Pulmonary artery endothelial cell (primary cell): ENCODE measurements around the gene SOX5. TPM values are rescaled to one million over a fixed set of nuclear protein-coding genes. Genes with fewer than 3 reads are reported as not detected.

Experiments
- DNase-seq: peaks from one replicate; pipeline ENCODE4 v3.0.0-alpha.2; 2011; ENCODE audit warnings: low read depth, low spot score
- total RNA-seq: library from RNA; depleted of rRNA; stranded (reverse); fragments of >200 nt; gene quantifications from 2 replicates; pipeline ENCODE4 v1.2.3, GENCODE V29; 2014

The SOX5 gene
- total RNA-seq, 1 donor from 2014 or later = 1.1 TPM

GRCh38 chr12:23694920-23695319 lies 254.6 kb downstream of the SOX5 start:
- DNase-seq = no peak

DNA sequence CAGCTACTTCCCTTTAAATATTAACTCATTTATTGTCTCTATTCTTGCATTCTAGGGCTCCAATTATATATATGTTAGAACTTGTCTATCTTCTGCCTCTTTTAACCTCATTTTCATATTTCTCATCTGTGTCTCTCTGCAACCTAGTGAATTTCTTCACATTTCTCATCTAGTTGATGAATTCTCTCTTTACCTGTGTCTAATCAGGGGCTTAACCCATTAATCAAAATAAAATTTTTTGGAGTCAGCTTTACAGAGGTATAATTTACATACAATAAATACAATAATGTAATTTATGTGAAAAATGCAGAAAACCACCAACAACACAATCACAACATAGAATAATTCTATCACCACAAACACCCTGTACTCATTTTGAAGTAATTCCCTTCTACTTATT lies 255.2 kb downstream of the SOX5 start:
- DNase-seq = no peak

- DNase-seq = no peak
Measured at GRCh38 chr12:23687947-23688346, 261.5 kb downstream of the SOX5 start.

- no peak for DNase-seq
Measured at GRCh38 chr12:23686095-23686494, 263.4 kb downstream of the SOX5 start.

GRCh38 chr12:23684121-23684520 lies 265.3 kb downstream of the SOX5 start:
- DNase-seq = no peak

DNA sequence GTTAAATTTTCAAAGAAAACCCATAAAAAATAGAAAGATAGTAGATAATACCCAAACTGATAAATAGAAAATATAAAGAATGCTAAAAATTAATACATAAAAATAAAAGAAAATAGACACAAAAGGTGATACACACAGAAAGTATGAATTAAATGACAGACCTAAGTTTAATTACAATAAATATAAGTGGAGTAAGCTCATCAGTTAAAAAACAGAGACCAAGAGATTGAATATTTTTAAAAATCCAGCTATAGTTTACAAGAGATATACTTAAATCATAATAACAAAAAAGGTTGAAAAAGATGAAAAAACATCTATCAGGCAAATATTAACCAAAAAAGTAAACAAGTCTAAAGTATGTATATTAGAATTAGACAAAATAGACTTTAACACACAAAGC lies 268.2 kb downstream of the SOX5 start:
- DNase-seq = no peak

GRCh38 chr12:23674064-23674463 lies 275.4 kb downstream of the SOX5 start:
- no peak for DNase-seq

- DNase-seq = no peak
Measured at GRCh38 chr12:23671881-23672280, 277.6 kb downstream of the SOX5 start.

- DNase-seq = no peak
Measured at GRCh38 chr12:23670684-23671083, 278.8 kb downstream of the SOX5 start.

DNA sequence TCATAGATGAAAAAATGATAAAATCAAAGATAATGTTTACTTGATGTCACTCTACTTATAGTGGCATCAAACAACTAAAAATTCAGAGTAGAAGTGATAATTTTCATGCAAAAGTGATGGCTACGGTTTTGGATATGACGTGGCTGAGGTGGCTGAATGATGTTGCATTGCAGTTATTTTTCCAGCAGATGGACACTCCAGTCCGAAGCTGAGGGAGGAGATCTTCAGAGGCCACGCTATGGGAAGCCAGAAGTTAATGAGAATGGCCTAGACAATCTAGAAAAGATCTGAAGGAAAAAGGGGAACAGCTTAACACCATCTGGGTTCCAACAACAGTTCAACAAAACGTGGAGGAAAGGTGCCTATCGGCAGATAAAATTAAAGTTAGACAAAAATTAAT lies 279.8 kb downstream of the SOX5 start:
- no peak for DNase-seq

- DNase-seq = no peak
Measured at GRCh38 chr12:23666866-23667265, 282.6 kb downstream of the SOX5 start.

DNA sequence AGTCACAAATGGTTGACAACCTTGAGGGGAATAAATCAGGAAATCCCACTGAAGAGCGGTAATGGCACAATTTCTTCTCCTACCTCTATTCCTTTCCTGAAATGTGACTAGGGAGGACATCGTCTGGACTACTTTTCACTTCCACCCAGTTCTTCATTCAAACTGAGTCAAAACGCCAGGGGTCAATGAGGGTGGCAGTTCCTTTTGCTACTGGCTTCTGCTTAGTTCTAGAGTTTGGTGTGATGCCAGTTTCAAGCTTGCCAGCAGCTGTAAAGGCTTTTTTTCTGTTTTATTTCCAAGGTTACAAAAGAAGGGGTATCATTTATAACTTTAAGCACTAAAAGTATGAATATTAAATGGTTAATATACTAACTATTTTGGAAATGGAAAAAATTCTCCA lies 286.5 kb downstream of the SOX5 start:
- DNase-seq = no peak

DNA sequence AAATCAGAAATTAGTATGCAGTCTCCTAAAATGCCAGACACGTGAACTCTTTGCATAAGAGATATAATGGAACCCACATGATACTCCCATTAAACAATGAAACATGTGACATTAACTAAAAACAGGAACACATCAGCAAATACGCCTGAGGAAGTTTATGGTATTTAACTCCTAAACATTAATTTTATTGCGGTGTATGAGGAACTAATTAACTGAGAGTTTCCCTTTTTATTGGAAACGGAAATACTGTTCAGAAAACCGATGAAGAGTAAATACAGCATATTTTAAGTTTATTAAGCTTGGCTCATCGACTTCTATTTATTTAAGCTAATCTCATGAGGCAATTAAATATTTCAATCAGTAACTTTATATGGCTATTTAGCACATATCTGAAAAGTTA lies 290.3 kb downstream of the SOX5 start:
- DNase-seq = no peak

- DNase-seq = no peak
Measured at GRCh38 chr12:23657598-23657997, 291.9 kb downstream of the SOX5 start.

DNA sequence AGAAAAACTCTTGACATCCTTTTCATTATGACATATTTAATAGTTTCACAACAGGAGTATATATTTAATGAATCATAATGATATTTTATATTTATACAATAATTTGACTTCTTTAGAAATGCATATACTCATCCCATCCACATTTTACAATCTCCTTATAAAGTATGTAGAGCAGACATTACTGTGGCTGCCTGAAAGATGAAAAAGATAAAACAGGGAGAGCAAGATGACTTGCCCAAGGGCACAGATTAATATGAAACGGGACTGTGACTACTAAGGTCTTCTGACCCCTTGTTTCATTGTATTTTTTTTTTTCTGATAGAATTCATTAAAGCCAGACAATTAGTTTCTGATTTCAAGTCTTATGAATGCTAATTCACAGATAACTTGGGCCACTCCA lies 293.6 kb downstream of the SOX5 start:
- no peak for DNase-seq

- no peak for DNase-seq
Measured at GRCh38 chr12:23655112-23655511, 294.4 kb downstream of the SOX5 start.

DNA sequence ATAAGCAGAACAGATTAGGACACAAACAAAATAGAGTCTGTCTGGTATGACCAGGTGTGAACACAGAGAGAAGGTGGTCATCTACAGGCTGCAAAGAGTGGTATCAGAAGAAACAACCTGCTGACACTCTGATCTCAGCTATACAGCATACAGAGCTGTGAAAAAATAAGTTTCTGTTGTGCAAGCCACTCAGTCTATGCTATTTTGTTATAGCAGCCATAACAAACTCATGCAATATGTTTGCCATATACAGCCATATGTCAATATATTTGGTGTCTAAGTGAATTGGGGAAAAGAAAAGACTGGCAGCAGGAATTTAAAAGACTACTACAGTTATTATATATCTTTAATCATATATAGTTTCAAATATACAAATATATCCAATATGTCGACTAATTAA lies 300.9 kb downstream of the SOX5 start:
- DNase-seq = no peak

DNA sequence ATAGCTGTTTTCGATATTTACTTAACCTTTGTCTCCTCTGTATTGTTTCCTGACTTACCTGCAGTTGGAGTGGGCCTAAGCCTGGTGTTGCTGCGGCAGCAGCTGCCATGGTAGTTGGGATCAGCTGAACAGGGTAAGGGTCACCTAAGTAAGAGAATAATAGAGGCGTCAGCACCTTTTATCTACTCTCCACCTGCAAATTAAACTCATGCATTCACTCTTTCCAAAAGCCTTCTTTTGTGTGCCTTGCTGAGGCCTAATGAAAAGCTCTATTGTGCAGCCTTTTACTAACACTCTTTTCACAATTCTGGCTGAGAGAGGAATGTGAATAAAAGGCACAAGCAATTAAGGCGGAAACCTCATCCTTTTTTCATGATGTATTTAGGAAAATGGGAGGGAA lies 308.7 kb downstream of the SOX5 start:
- no peak for DNase-seq

GRCh38 chr12:23634344-23634743 lies 315.1 kb downstream of the SOX5 start:
- DNase-seq = no peak

GRCh38 chr12:23631786-23632377 lies 317.6 kb downstream of the SOX5 start:
- DNase-seq = no peak

GRCh38 chr12:23630524-23630923 lies 318.9 kb downstream of the SOX5 start:
- no peak for DNase-seq

DNA sequence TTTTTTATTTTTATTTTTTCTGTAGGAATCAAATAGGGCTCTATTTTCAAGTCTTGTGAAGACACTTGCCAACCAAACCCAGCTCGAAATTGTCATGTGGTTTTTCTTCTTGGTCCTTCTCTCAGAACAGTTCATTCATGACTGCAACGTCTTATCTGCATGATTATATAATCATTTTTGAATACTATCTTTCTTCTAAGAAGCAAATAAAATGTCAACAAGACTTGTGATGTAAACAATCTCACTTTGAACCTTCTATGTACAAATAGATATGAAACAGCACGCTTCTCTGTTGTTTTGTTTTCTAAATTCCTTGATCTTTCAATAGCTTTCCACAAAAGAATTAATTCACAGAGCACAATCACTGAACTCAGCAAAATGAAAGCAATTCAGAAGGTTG lies 320.7 kb downstream of the SOX5 start:
- no peak for DNase-seq

GRCh38 chr12:23626791-23627190 lies 322.7 kb downstream of the SOX5 start:
- no peak for DNase-seq

- no peak for DNase-seq
Measured at GRCh38 chr12:23621900-23622299, 327.6 kb downstream of the SOX5 start.
